HG03354 (cell line): ENCODE data around the gene NKX6-2.
"Not testable (repeated sequence)": the region's sequence is repeated elsewhere in the genome, so short reads cannot be mapped to it uniquely, and the experiment has no call there.

ENCODE experiments used
- ATAC-seq: cut with Tn5 transposase; IDR thresholded peaks from one replicate; pipeline ENCODE4 v1.9.1; 2021; ENCODE audit warnings: mild to moderate bottlenecking; ENCODE audit not compliant: unreplicated experiment, poor library complexity, severe bottlenecking

NKX6-2 gene

DNA sequence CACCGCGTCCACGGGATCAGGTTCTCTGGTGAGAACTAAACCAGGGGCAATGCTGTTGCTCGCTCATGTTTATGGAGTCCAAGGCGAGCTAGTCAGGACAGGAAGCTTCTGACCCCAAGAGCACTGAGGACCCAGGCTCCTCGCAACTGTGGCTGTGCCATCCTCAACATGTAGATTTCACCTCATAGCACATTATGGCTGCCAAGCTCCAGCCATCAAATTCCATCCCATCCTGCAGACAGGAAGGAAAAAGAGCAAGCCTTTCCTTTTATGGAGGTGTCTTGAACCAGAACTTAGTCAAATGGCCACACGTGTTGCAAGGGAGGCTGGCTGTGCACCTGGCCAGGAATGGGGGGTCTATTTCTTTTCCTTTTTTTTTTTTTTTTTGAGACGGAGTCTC lies 16.1 kb upstream of the NKX6-2 start:
- no peak for ATAC-seq

DNA sequence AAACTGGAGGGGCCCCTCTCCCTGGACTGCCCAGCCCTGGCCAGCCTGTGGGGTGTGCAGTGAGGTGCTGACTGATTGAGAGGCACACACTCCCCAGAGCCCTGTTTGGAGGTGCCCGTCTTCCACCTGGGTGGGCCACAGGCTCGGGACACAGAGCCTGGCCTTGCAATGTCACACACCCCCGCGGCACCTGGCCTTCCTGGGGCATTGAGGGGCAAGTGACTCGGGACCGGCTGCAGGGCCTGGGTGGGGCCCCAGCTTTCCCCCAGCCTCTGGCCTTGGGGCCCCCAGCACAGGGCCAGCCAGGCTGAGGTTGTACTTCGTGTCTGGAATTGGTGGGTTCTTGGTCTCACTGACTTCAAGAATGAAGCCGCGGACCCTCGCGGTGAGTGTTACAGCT lies 13.9 kb upstream of the NKX6-2 start:
- no peak for ATAC-seq

DNA sequence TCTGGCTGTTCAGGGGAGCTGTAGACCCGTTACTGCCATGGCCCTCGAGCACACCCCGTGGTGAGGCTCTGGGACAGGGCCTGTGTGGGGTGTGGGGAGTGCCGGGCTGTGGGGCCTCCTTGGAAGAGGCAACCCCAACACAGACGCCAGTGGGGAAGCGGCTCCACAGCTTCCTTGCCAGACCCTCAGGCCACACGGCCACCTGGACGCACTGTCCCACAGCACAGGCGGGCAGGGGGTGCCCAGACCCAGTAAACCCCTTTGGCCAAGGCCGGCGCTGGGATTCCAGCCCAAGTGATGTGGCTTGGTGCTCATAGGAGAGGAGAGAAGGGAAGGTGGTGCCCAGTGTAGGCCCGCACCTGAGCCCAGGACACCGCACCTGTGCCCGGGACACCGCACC lies 12.9 kb upstream of the NKX6-2 start:
- no peak for ATAC-seq

DNA sequence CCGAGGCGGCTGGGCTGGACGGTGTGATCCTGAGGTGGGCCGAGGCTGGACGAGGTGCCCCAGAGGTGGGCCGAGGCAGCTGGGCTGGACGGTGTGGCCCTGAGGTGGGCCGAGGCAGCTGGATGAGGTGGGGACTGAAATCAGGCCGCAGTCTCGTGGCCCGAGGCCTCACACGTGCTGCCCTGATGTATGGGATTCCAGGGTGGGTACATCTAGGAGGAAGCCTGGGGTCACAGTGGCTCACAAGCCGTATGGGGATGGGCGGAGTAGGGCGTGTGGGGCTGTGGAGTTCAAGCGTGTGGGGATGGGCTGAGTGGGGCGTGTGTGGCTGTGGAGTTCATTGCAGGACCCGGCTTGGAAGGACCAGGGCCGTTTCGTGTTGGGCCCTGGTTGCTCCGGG lies 12.5 kb upstream of the NKX6-2 start:
- no peak for ATAC-seq

DNA sequence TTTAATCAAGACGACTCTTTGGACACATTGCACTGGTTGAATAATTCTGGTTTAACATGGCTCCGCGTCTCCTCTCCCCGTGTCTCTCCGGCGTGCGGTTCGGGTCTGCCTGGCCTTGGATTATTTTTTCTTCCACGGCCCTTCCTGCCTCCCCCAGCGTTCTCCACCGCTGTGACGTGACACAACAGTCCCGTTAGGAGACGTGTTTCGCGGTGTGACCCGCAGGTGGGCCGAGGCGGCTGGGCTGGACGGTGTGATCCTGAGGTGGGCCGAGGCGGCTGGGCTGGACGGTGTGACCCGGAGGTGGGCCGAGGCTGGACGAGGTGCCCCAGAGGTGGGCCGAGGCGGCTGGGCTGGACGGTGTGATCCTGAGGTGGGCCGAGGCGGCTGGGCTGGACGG lies 12.0 kb upstream of the NKX6-2 start:
- not testable (repeated sequence) for ATAC-seq

DNA sequence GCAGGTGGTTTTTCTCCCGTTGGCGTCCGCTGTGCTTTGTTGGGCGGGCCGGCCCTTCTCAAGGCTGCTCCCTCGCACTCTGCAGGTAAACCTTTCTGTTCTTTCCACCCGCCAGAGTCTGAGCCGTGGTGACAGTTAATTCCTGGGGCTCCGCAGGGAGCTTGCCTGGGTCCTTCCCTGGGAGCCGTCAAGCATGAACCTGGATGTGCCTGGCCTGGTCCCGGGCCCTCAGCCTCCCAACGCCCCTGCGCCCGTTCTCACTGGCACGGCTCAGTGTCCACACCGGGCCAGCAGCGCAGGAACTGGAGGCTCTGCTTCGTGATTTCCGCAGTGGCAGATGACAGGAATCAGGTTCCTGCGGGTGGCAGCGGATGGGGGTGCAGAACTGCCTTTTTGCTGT lies 10.9 kb upstream of the NKX6-2 start:
- no peak for ATAC-seq

DNA sequence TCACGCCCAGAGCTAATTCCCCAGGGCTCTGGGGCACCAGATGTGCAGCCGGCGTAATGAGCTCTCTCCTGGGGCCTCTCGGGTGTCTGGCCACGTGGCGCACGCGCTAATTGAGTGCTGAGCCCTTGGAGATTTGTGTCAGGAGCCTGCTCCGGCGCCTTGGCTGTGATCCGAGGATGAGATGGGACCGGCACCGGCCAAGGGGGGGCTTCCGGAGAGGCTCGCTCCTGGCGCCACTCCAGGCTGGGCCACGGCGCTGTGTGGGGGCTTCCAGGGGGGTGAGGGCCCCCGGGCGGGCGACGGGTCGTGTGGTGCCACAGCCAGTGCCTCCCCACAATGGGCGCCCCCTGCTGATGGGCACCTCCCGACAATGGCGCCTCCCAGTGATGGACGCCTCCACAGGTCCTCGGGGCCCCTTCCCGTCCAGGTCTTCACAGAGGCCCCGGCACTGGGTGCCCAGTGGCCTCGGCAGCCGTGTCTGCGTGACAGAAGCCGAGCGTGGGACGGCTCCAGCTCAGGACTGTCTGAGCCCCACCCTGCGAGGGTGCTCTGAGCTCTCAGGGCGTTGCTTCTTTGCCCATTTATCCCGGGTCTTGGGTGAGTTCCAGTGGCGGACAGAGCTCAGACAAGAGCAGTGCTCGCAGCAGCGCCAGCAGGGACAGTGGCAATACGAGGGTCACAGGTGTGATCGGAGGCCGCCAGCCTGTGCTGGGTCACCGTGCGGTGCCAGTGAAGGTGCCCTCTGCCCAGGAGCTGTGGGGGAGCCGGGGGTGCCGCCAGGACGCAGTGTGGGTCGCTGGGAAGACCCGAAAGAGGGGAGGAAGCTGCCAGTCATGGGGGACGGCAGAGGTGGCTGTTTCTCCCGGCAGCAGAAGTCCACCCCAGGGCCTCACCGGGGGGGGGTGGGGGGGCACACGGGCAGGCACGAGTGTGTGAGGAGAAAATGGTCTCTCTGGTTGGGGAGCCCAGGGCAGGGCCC lies 8.2 kb upstream of the NKX6-2 start:
- no peak for ATAC-seq

DNA sequence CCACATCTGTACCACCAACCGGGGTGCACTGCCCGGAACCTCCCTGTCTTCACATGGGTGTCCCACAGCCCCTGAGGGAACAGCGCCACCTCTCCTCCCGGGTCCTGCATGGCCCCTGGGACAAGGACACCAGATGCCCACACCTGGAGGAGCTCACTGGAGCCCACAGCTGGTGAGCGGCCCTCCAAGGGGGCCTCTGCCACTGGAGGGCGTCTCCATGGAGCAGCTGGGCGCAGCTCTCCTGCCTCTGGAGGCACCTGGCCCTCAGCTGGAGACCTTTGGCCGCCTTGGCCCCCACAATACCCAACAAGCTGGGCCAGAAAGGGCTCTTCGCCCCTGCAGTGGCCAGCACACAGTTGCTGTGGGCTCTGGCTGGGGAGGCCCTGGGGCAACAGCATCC lies 7.3 kb upstream of the NKX6-2 start:
- no peak for ATAC-seq

DNA sequence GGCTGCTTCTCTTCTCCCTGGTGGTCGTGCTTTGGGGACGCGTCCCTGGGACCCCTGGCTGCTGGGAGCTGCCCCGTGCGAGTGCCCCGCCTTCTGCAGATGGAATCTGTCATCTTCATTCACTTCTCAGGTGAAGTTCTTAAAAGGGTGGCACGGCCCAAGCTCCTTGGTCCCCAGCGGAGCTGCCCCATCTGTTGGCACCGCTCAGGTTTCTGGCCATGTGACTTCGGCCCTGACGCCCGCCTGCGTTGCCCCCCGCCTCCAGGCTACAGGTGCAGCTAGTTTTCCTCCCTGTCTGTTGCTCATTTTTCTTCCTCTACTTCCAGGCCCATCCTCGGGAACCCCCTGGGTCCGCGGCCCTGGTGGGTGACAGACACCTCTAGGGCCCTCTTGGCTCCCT lies 6.8 kb upstream of the NKX6-2 start:
- ATAC-seq, result no peak

DNA sequence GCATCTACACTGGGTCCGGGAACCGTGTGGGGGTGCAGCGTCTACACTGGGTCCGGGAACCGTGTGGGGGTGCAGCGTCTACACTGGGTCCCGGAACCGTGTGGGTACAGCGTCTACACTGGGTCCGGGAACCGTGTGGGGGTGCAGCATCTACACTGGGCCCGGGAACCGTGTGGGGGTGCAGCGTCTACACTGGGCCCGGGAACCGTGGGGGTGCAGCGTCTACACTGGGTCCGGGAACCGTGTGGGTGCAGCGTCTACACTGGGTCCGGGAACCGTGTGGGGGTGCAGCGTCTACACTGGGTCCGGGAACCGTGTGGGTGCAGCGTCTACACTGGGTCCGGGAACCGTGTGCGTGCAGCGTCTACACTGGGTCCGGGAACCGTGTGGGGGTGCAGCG lies 6.2 kb upstream of the NKX6-2 start:
- not testable (repeated sequence) for ATAC-seq

DNA sequence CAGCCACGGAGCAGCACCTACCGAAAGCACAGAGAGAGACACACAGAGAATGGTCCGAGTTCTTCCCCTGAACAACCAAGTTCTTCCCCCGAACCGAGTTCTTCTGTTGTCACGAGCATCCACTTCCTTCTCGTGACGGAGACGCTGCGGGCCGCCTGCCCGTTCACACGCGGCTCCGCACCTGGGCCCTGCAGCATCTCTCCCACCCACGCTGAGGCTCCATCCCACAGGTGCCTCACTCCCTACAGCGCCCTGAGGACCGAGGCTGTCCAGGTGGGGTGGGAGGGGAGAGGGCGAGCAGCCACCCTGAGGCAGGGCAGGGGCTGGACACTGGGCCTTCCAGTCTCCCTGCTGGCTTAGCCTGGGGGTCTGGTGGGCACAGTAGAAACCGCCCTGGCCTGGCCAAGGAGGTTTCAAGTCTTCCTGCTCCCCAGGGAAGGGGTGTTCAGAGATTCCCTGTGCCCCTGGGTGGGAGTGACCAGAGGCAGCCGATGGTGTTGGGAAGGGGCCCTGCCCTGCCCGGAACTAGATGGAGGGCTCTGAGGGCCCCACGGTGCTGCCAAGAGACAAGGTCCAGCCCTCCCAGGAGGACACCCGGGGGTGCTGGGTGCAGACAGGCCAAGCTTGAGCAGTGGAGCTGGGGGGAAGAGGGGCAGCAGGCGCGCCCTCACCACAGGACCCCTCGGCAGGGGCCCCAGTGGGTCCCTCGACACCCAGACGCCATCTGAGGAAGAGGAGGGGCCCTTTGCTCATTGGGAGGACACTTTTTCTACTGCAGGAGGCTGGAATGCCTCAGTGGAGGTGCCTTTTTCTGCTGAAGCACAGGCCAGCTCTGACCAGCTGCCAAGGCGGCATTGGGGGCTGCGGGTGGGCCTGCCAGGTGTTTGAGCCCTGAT lies 5.2 kb upstream of the NKX6-2 start:
- ATAC-seq, result no peak

DNA sequence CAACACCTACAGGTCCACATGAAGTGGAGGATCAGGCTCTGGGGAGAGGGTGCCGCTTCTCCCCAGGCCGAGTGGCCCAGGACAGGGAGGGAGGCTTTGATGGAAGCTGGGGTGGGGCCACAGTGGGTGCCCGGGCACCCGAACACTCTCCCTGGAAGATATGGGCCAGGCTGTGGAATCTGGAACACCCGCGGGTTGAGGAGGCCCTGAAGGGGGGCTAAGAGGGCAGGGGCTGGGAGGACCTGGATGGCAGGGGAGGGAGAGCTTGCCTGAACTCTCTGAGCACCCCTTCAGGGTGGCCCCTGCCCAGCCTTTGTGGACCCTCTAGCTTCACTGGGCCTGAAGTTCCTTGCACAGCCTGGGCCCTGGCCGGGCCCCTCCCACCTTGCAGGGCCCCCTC lies 4.5 kb upstream of the NKX6-2 start:
- no peak for ATAC-seq

DNA sequence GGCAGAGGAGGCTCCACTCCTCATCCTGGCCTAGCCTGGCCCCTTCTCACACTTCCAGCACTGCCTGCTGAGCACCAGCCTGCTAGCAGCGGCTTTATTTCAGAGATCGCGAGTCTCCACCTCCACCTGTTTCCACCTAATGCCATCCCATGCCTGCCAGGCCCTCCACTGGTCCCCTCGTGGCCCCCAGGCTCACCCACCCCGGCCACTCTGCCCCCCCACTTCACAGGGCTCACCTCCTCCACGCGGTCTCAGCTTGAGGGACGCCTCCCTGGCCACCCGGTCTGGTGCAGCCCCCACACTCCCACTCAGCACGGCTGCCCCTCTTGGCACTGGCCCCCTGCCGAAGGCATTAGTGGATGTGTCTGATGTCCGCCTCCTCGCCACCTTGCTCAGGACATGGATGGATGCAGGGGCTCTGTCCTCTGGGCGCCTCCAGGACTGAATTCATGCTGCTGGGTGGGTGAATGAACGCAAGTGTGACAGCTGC lies 3.8 kb upstream of the NKX6-2 start:
- ATAC-seq, result no peak

DNA sequence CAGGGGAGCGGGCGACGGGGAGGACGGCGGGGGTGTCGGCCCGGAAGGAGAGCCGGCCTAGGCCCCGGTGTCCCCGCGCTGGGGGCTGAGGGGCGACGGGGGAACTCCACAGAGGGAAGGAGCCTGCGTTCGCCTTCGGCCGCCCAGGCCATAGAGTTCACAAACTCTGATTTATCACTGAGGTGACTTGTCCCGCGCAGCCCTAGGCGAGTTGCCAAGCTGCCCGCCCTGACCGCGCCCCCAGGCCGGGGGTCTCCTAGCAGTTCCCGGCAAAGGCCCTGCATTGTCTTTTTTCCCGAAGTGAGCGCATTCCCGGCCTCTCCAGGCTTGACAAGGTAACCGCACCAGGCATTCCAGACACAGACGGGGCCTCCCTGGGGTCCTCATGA lies 2.9 kb upstream of the NKX6-2 start:
- no peak for ATAC-seq

DNA sequence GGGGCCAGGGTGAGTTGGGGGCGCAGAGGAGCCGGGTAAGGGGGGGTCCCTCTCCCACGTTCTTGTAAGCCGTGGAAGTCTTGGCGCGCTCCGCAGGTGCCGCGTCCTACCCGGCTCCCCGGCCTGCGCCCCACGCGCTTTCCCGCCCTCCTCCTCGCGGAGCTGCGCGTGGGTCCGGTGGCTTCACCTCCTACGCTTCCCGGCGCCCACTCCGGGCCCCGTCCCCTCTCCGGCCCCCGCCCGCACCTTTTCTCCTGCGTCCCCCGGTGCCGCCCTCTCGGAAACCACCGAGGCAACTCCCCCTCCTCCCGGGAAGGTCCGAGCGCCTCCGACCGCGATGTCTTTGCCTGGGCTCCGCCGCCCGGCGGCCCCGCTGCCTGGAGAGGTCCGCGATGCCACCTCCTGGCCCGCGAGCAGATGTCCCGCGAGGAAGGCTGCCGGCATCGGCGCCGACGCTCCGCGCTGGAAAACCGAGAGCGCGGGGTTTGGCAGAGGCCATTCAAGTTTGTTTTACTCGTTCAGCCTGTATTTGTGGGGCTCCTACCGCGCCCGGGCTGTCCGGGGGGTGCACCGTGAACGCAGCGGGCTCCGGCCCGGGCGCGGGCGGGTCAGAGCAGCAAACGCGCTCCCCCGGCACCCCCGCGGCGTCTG lies 2.4 kb upstream of the NKX6-2 start:
- ATAC-seq, result no peak

DNA sequence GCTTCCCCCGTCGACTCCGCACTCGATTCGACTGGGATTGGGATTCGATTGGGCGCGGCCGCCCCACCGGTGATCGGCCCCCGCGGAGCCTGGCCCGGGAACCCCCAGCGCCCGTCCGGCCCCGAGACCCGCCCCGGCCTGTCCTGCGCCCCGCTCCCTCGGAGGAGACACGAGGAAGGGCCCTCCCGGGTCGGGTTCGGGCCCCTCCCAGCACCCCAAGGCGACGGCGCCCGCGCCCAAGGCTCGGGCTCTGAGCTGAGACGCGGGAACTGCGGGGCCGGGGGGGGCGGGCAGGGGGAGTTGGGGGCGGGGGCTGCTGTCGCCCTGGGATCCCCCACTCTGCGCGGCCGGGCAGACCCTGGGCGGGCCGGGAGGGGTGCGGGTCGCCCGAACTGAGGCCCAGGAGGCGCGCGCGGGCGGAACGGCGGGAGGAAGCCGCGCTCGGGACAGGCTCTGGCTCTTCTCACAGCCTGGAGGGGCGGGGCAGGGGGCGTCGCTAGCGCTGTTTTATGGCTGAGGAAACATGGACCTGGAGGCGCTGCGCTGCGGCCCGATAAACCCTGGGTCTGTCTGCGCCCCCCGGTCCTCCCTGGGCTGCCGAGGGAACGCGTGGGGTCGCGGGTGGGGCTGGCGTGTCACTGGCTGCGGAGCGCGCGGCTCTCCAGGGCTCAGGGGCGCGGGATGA lies 1.7 kb upstream of the NKX6-2 start:
- no peak for ATAC-seq

DNA sequence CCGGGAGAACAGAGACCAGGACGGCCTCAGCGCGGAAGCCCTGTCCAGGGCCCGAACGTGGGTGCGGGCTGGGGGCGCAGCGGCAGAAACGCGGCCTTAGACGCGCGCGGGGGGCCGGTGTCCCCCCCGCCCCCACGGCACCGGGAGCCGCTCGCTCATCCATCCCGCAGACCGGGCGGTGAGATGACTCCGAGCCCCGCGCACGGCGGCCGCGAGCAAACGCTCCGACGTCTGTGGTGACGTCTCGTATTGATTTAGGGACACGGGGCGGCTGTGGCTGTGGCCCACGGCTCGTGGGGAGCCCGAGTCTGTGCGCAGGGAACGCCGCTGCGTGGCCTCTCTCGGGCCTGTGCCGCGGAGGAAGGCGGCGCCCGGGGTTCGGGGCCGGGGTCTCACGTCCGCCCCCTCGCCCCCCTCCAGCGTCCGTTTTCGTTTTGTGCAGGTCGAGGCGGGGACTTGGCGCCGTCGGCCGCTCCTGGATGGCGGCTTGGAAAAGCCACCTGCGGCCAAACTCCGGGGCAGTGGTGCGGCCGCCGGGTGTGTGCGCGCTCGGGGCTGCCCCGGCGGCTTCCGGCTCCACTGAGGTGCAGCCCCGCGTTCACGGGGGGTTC lies 1.0 kb upstream of the NKX6-2 start:
- ATAC-seq, result no peak

DNA sequence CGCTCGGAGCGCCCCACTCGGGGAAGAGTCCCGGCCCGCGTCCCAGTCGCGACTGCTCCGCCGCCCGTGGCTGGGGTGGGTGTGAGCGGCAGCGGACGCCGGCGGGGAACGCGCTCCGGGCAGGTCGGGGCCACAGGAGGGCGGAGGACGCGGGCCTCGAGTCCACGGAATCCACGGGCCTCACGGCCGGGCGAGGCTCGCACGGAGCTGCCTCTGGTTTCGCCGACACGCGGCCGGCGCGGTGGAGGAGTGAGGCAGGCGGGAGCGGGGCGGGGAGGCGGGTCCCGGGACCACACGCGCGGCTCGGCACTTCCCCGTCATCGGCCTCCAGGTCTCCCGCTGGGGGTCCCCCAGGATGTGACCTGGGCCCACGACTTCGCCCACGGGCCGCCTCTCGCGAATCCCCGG lies 533 bp upstream of the NKX6-2 start:
- ATAC-seq, result no peak
